Measurements from ENCODE around the gene DCHS2.

GRCh38 chr4:154415313-154415712, 76.3 kb downstream of the DCHS2 start:
- TF ChIP-seq CTCF (IDR thresholded peaks at IDR 0.05; ENCODE audit: borderline replicate concordance, extremely low read depth, low read length, poor library complexity, severe bottlenecking) (no peak), EZH2 (IDR thresholded peaks at IDR 0.05; ENCODE audit: borderline replicate concordance, low read depth, low read length, severe bottlenecking) (no peak)
